Left cardiac atrium (tissue), 4 donors: Measurements from ENCODE around the gene KMT2A. TPM values are rescaled to one million over a fixed set of nuclear protein-coding genes. Genes with fewer than 3 reads are reported as not detected.
A peak's percentile ranks its signal among the peaks of the same experiment; 100 is the strongest.
"Not testable (repeated sequence)": the region's sequence is repeated elsewhere in the genome, so short reads cannot be mapped to it uniquely, and the experiment has no call there.

Source experiments
- ATAC-seq, 2 donors: fragments of 200-7000 bp; cut with Tn5 transposase; one replicate each; pipeline ENCODE4 v1.9.1; 2020; ENCODE audit warnings: mild to moderate bottlenecking in 2 of 2, moderate library complexity in 2 of 2
- DNase-seq: peaks from one replicate; pipeline ENCODE4 v3.0.0-alpha.2; 2020
- intact Hi-C, 2 donors: fragments of 100-400 bp; cut with DNase I; formaldehyde crosslinking; loops; one replicate each; pipeline versions ENCODE4 v1.14.1 to v1.15.1; 2022 to 2023
- total RNA-seq, 2 donors: library from RNA; stranded (reverse); fragmentation: NEBNext Ultra II Directional; extraction: Animal tissue kit (Norgen Biotek cat#: 25700); gene quantifications; one replicate each; pipeline ENCODE4 v1.2.1, GENCODE V29; 2021
- donor health status: DM: no; HTN: yes; CAD: no.
- donor health status: DM: no; HTN: yes; CAD: no; lungs with severe emphysema.
- donor health status: DM: yes; HTN: yes; CAD: no.
- donor health status: Dilated cardiomyopathy.

KMT2A gene
- total RNA-seq, 2 donors from 2014 or later = 23.7 to 25.2 TPM

- DNase-seq = peak; percentile 54
- peak; percentile 53 to 57 for ATAC-seq
- intact Hi-C loops = loop anchor here in 1 of 2 donors (10.0 kb wide), 1 partner anchor 370 kb away; no protein-coding TSS in a partner anchor
Observed at GRCh38 chr11:118565051-118565450, 128.8 kb downstream of the KMT2A start.

- no peak for ATAC-seq
- intact Hi-C loops = loop anchor here in 1 of 2 donors (10.0 kb wide), 1 partner anchor 375 kb away; no protein-coding TSS in a partner anchor
Observed at GRCh38 chr11:118569670-118570069, 133.4 kb downstream of the KMT2A start.

GRCh38 chr11:118570787-118571186, 134.5 kb downstream of the KMT2A start:
- ATAC-seq = no peak
- intact Hi-C loops = no loop called here
- no peak for DNase-seq

More at GRCh38 chr11:118569670-118570069, 133.4 kb downstream of the KMT2A start:
- no peak for DNase-seq

- ATAC-seq = peak in 1 of 2 donors; percentile 17
- DNase-seq = peak; percentile 34
- intact Hi-C loops = not testable (repeated sequence)
Observed at GRCh38 chr11:118571701-118572060, 135.4 kb downstream of the KMT2A start.

GRCh38 chr11:118572061-118572980, 136.0 kb downstream of the KMT2A start, which contains the start of gene ARCN1:
TSS of gene ARCN1 (plus strand) at chr11:118572409. CDS start at chr11:118572548, 139 bp downstream.
- DNase-seq = peak; percentile 85
- intact Hi-C loops = no loop called here
- peak; percentile 89 to 92 for ATAC-seq

- intact Hi-C loops = no loop called here
- peak; percentile 9 to 53 for ATAC-seq
Observed at GRCh38 chr11:118572981-118573550, 136.8 kb downstream of the KMT2A start.

GRCh38 chr11:118574636-118575035, 138.3 kb downstream of the KMT2A start:
- intact Hi-C loops = loop anchor here in 1 of 2 donors (5.0 kb wide), 1 partner anchor 38 kb away; no protein-coding TSS in a partner anchor
- no peak for ATAC-seq
- DNase-seq = no peak

More at GRCh38 chr11:118572981-118573550, 136.8 kb downstream of the KMT2A start:
- no peak for DNase-seq

Other genes starting within 250 kb of the KMT2A start
- 1 to 10 TPM; 2.5 to 5.3 TPM for gene JAML, start 211.5 kb upstream of the KMT2A start, total RNA-seq
- 1 to 10 TPM; 1.0 to 1.1 TPM for gene MPZL3, start 184.1 kb upstream of the KMT2A start, total RNA-seq
- gene MPZL2, start 172.2 kb upstream of the KMT2A start, total RNA-seq = 10 to 100 TPM; 11.6 to 47.8 TPM
- gene CD3E, start 131.8 kb upstream of the KMT2A start, total RNA-seq = 1 to 10 TPM; 1.6 to 3.7 TPM
- 1 to 10 TPM in 1 of 2 donors, under 1 TPM in 1; 0.86 to 2.0 TPM for gene CD3D, start 93.8 kb upstream of the KMT2A start, total RNA-seq
- gene CD3G, start 92.1 kb upstream of the KMT2A start, total RNA-seq = 1 to 10 TPM in 1 of 2 donors, under 1 TPM in 1; 0.76 to 1.4 TPM
- 10 to 100 TPM; 32.9 to 41.2 TPM for gene UBE4A, start 76.9 kb upstream of the KMT2A start, total RNA-seq
- gene ATP5MG, start 34.9 kb upstream of the KMT2A start, total RNA-seq = 100 to 1,000 TPM; 567 to 582 TPM
- 1 to 10 TPM in 1 of 2 donors, not detected in 1; 1.2 TPM for gene TTC36, start 91.0 kb downstream of the KMT2A start, total RNA-seq
- 10 to 100 TPM in 1 of 2 donors, 1 to 10 TPM in 1; 8.8 to 10.1 TPM for gene TMEM25, start 94.7 kb downstream of the KMT2A start, total RNA-seq
- gene IFT46, start 129.4 kb downstream of the KMT2A start, total RNA-seq = 10 to 100 TPM; 13.4 to 18.8 TPM
- 100 to 1,000 TPM in 1 of 2 donors, 10 to 100 TPM in 1; 98.2 to 129 TPM for gene ARCN1, start 135.9 kb downstream of the KMT2A start, total RNA-seq
- 100 to 1,000 TPM; 108 to 159 TPM for gene PHLDB1, start 171.1 kb downstream of the KMT2A start, total RNA-seq
- gene TREH, start 243.2 kb downstream of the KMT2A start, total RNA-seq = not detected